Stimulated activated CD8-positive, alpha-beta memory T cell treated with anti-CD3 and anti-CD28 coated beads, Interleukin-2, amount 100 ng/mL, for 48 hours (primary cell): ENCODE results near the gene SCGB1A1.
A peak's percentile ranks its signal among the peaks of the same experiment; 100 is the strongest.
"Not testable (repeated sequence)": the region's sequence is repeated elsewhere in the genome, so short reads cannot be mapped to it uniquely, and the experiment has no call there.

Source experiments
- DNase-seq, 2 donors: peaks; one replicate each; pipeline ENCODE4 v3.0.0-alpha.2; 2020; ENCODE audit warnings: low read depth in 2 of 2

Gene SCGB1A1

DNA sequence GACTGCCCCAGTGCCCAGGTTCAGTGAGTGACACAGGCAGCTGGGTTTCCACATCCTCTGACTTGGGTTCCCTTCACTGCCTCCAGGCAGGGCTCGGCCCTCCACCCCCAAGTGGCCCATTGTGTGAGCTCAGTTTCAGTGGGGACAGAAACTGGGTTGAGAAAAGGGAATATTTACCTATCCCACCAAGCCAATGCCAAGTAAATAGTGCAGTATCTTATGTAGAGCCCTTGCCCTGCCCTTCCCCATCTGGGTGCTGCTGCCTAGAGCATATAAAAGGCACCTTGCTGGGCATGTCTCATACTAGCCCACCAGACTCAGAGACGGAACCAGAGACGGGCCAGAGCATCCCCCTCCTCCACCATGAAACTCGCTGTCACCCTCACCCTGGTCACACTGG, at the start of gene SCGB1A1:
TSS of gene SCGB1A1 (plus strand) at position 301 of the 400 bp plus-strand sequence. CDS start at position 364, 63 bp downstream.
- no peak for DNase-seq

DNA sequence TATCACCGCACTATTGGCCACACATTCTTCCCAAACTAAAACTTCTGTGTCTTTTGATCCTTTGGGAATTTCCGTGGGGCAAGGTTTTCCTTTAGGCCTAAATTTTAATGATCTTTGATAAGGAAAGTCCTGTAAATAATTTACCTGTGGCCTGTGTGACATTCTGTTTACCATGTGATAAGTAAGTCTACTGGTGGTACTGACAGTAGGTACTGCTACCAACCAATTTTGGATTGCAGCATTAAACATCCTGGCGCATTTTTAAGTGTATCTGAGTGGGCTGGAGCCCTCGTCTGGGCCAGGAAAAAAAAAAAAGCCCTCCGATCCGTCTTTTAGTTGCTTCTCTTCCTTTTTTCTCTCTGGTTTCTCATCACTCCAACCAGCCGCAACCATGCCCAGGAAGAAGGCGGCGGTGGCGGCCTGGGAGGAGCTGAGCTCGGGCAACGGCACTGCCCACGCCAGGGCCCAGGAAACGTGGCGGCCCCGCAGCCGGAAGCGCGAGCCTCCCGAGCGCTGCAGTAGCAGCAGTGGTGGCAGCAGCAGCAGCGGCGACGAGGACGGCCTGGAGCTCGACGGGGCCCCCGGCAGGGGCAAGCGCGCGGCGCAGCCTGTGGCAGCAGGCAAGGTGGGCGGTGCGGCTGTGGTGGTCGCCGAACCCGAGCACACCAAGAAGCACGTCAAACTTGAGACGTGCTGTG, 47.9 kb upstream of the SCGB1A1 start:
- DNase-seq = peak; percentile 17 to 20

GRCh38 chr11:62372871-62373270, 46.0 kb upstream of the SCGB1A1 start:
- no peak for DNase-seq

GRCh38 chr11:62373464-62374119, 45.2 kb upstream of the SCGB1A1 start:
- no peak for DNase-seq

GRCh38 chr11:62374801-62375200, 44.0 kb upstream of the SCGB1A1 start:
- no peak for DNase-seq

- not testable (repeated sequence) for DNase-seq
Observed at GRCh38 chr11:62378459-62379063, 40.3 kb upstream of the SCGB1A1 start.

- not testable (repeated sequence) for DNase-seq
Observed at GRCh38 chr11:62379586-62379985, 39.2 kb upstream of the SCGB1A1 start.

DNA sequence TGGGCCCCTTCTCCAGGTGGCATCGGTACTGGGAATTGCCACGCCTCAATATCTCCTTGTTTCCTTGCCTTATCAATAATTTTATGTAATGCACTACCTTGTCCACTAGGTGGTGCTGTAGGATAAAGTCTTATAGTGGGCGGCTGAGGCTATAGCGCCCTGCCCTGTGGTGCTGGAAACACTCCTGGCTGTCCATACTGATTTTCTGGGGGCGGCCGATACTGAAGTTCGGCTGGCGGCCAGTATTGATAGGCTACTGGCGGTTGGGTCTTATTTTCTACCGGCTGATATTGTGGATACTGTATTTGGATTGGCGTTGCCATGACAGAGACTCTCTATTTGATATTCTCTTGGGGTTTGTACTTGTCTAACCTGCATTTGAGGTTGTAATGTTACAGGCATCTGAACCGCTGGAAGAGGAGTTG, 38.0 kb upstream of the SCGB1A1 start:
- not testable (repeated sequence) for DNase-seq

DNA sequence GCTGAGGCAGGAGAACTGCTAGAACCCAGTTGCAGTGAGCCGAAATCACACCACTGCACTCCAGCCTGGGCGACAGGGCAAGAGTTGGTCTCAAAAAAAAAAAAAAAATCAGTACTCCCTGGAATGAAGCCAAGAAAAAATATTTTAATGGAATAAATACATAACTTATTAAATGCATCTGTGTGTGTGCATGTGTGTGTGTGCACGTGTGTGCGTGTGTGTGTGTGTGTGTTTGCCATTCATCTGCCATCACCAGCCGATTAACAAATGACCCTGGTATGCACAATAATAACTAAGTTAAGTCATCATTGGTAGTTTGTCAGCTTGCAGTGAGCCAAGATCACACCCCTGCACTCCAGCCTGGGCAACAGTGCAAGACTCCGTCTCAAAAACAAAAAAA, 35.0 kb upstream of the SCGB1A1 start:
- DNase-seq = no peak

- not testable (repeated sequence) for DNase-seq
Observed at GRCh38 chr11:62386083-62386482, 32.8 kb upstream of the SCGB1A1 start.

- no peak for DNase-seq
Observed at GRCh38 chr11:62387381-62387780, 31.5 kb upstream of the SCGB1A1 start.

- DNase-seq = no peak
Observed at GRCh38 chr11:62388999-62389398, 29.8 kb upstream of the SCGB1A1 start.

- no peak for DNase-seq
Observed at GRCh38 chr11:62390237-62390636, 28.6 kb upstream of the SCGB1A1 start.

GRCh38 chr11:62390722-62391121, 28.1 kb upstream of the SCGB1A1 start:
- DNase-seq = no peak

- no peak for DNase-seq
Observed at GRCh38 chr11:62391642-62392425, 27.0 kb upstream of the SCGB1A1 start.

DNA sequence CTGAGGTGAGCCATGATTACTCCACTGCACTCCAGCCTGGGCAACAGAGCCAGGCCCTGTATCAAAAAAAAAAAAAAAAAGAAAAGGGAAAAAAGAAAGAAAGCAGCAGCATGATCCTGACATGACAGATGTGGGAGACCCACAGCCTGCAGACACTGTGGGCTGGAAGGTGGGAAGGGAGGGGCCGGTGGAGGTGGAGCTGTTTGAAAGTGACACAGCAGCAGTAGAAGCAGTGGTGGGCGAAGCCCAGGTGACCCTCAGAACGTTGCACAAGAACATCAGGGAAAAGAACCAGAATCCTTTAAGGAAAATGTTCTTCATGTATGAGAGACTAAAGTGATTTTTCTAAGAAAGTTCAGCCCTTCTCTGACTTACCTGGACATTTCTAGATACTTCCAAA, 26.3 kb upstream of the SCGB1A1 start:
- no peak for DNase-seq

GRCh38 chr11:62393061-62393611, 25.7 kb upstream of the SCGB1A1 start:
- no peak for DNase-seq

DNA sequence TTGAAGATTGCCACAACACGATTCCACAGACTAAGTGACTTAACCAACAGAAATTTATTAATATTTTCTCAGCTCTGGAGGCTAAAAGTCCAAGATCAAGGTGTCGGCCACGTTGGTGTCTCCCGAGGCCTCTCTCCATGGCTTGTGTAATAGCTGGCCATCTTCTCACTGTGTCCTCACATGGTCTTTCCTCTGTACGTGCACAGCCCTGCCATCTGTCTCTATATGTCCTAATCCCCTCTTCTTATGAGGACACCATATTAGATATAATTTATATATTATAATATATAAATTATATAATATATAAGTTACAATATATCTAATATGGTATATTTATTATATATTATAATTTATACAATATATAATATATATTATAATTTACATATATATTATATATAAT, 25.1 kb upstream of the SCGB1A1 start:
- DNase-seq = no peak

GRCh38 chr11:62394825-62395538, 23.9 kb upstream of the SCGB1A1 start:
- no peak for DNase-seq

DNA sequence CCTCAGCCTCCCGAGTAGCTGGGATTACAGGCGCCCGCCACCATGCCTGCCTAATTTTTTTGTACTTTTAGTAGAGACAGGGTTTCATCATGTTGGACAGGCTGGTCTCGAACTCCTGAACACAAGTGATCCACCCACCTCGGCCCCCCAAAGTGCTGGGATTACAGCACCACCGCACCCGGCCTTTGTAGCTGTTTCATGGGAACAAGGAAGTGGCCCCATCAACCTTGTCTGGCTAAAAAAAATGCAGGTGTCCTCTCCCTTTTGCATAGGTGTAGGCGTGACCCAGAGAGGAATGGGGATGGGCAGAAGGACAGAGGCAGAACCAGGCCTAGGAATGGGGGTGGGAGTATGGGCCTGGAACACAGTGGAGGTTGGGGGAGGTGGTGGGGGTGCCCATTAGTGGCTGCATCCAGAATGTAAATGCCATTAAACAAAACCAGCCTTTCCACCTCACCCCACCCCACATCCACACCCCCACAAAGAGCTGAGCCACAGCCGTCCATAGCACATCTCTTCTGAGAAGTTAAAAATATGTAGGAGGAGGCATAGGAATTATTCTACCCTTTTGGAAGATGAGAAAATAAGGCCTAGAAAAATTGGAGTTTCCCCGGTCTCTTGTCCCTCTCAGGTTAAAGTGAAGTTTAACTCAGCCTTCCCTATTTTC, 22.8 kb upstream of the SCGB1A1 start:
- no peak for DNase-seq
